SK-N-SH treated with all-trans-retinoic acid at 6 μM for 48 hours (cell line): ENCODE results near the gene GPR68.

ENCODE experiments used
- PPARA ChIP-seq: fragments of 250-450 bp; sonication (Bioruptor Pico); IDR thresholded peaks from 2 replicates; pipeline ENCODE4 v1.5.0; 2020; ENCODE audit warnings: mild to moderate bottlenecking, borderline replicate concordance
- ZFP3 ChIP-seq: fragments of 250-450 bp; sonication (Bioruptor Pico); IDR thresholded peaks from 2 replicates; pipeline ENCODE4 v1.5.0; 2020; ENCODE audit warnings: mild to moderate bottlenecking, moderate library complexity
- ZFP30 ChIP-seq: fragments of 450-650 bp; formaldehyde crosslinking; IDR thresholded peaks from 2 replicates; pipeline ENCODE4 v1.5.0; 2022; ENCODE audit warnings: mild to moderate bottlenecking, moderate library complexity
- ZNF8 ChIP-seq: fragments of 450-650 bp; formaldehyde crosslinking; IDR thresholded peaks from 2 replicates; pipeline ENCODE4 v1.5.0; 2020; ENCODE audit warnings: mild to moderate bottlenecking, moderate library complexity
- TF ChIP-seq, protein P1 (sequence below): fragments of 250-450 bp; sonication (Bioruptor Pico); IDR thresholded peaks from 2 replicates; pipeline ENCODE4 v1.8.0; 2020; ENCODE audit warnings: mild to moderate bottlenecking, moderate library complexity, borderline replicate concordance

DNA sequence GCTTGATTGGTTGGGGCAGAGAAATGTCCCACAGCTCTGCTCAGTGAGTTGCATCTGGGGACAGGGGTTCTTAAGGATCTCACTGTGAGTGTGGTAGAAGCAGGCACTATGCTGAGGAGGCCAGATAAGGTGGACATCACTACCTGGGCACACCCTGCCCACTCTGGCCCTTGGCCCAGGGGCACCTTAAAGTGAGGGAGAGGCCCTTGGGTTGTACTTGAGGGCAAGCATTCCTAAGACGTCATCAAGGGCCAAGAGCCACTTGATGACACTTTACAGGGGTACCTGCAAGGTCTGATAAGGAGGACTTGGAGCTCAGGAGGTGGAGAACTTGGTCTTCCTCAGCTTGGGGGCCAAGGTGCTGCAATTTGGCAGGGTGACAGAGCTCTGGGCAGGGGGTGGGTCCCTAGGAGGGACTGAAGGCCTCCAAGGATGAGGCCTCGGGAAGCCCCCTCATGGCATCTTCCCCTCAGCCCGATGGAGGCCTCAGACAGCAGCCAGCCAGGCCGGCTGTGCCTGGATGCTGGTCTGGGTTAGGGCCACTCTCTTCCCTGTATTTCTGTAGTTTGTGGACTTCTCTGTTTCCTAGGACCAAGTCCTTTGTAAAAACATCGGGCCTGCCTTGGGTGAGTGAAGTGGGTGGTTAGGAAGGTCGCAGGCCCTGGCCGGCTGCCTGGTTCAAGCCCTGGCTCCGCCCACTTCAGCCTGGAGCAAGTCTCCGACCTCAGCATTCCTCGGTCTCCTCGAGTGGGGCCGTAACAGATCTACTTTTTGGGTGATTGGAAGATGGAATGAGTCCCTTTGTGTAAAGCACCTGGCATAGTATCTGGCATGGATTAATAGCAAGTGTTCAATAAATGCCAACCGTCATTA is 24.8 kb downstream of the GPR68 start:
- TF ChIP-seq, protein P1, sequence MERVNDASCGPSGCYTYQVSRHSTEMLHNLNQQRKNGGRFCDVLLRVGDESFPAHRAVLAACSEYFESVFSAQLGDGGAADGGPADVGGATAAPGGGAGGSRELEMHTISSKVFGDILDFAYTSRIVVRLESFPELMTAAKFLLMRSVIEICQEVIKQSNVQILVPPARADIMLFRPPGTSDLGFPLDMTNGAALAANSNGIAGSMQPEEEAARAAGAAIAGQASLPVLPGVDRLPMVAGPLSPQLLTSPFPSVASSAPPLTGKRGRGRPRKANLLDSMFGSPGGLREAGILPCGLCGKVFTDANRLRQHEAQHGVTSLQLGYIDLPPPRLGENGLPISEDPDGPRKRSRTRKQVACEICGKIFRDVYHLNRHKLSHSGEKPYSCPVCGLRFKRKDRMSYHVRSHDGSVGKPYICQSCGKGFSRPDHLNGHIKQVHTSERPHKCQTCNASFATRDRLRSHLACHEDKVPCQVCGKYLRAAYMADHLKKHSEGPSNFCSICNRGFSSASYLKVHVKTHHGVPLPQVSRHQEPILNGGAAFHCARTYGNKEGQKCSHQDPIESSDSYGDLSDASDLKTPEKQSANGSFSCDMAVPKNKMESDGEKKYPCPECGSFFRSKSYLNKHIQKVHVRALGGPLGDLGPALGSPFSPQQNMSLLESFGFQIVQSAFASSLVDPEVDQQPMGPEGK (CRISPR knock-in tag) = no peak
- TF ChIP-seq ZNF8 (CRISPR knock-in tag) (no peak), ZFP3 (CRISPR knock-in tag) (no peak), ZFP30 (CRISPR knock-in tag) (no peak), PPARA (CRISPR knock-in tag) (no peak)
